Sigmoid colon (tissue), 4 donors: ENCODE data around the gene FMNL3.

Experiments used
- CTCF ChIP-seq, 4 experiments: fragments of 450-650 bp in 3 of 4; fragments of 200-600 bp in 1 of 4; IDR thresholded peaks; one replicate each; pipeline ENCODE4 v1.5.1; 2016 to 2019; ENCODE audit warnings: antibody characterized with exemption in 4 of 4, mild to moderate bottlenecking in 3 of 4, moderate library complexity in 2 of 4
- POLR2A ChIP-seq, 2 donors: fragments of 450-650 bp; IDR thresholded peaks; one replicate each; pipeline ENCODE4 v1.6.1; 2016; ENCODE audit warnings: antibody characterized with exemption in 2 of 2, mild to moderate bottlenecking in 2 of 2, moderate library complexity in 2 of 2
- POLR2AphosphoS5 ChIP-seq, 4 donors: sonication (generic); formaldehyde crosslinking; IDR thresholded peaks; one replicate each; pipeline ENCODE4 v1.6.1; 2017; ENCODE audit warnings: antibody characterized with exemption in 4 of 4

GRCh38 chr12:49609875-49610154 is 97.4 kb downstream of the FMNL3 start:
- no peak for TF ChIP-seq POLR2AphosphoS5 (IDR thresholded peaks at IDR 0.05)
- no peak for TF ChIP-seq POLR2A (IDR thresholded peaks at IDR 0.05)
- no peak for TF ChIP-seq CTCF (IDR thresholded peaks at IDR 0.05)
